Liver (tissue), 9 donors: ENCODE data around the gene ST3GAL3. TPM values are rescaled to one million over a fixed set of nuclear protein-coding genes. Genes with fewer than 3 reads are reported as not detected.

Experiments
- DNase-seq: peaks from one replicate; pipeline ENCODE4 v3.0.0-alpha.2; 2017; ENCODE audit warnings: low spot score
- H3K27ac ChIP-seq, 2 donors: one replicate each; pipeline ENCODE4 v1.7.0; 2013; ENCODE audit warnings: inconsistent platforms in 2 of 2, low read length in 2 of 2, control low read depth in 1 of 2, low read depth in 1 of 2, mild to moderate bottlenecking in 1 of 2
- H3K27me3 ChIP-seq, 4 donors: one replicate each; pipeline versions ENCODE4 v1.6.1 to v1.7.0; 2013; ENCODE audit warnings: low read length in 3 of 4, inconsistent platforms in 1 of 4, mild to moderate bottlenecking in 1 of 4, moderate library complexity in 1 of 4; ENCODE audit not compliant: control insufficient read depth in 4 of 4, insufficient read depth in 4 of 4
- H3K36me3 ChIP-seq, 4 donors: one replicate each; pipeline versions ENCODE4 v1.6.1 to v1.7.0; 2013; ENCODE audit warnings: low read length in 3 of 4, mild to moderate bottlenecking in 3 of 4, low read depth in 1 of 4, moderate library complexity in 1 of 4; ENCODE audit not compliant: control insufficient read depth in 4 of 4, insufficient read depth in 3 of 4
- H3K4me1 ChIP-seq, 4 donors: one replicate each; pipeline versions ENCODE4 v1.6.1 to v1.7.0; 2013; ENCODE audit warnings: low read length in 3 of 4, mild to moderate bottlenecking in 3 of 4, moderate library complexity in 1 of 4; ENCODE audit not compliant: control insufficient read depth in 4 of 4, insufficient read depth in 4 of 4
- H3K4me3 ChIP-seq, 3 donors: one replicate each; pipeline versions ENCODE4 v1.6.1 to v1.7.0; 2013; ENCODE audit warnings: low read length in 3 of 3, control low read depth in 1 of 3, low read depth in 1 of 3, mild to moderate bottlenecking in 1 of 3
- H3K9ac ChIP-seq, 2 donors: one replicate each; pipeline ENCODE4 v1.7.0; 2013; ENCODE audit warnings: low read length in 2 of 2, mild to moderate bottlenecking in 2 of 2, moderate library complexity in 2 of 2, control low read depth in 1 of 2, low read depth in 1 of 2
- H3K9me3 ChIP-seq, 4 donors: one replicate each; pipeline versions ENCODE4 v1.6.1 to v1.7.0; 2013; ENCODE audit warnings: low read length in 3 of 4; ENCODE audit not compliant: control insufficient read depth in 4 of 4
- EGR1 ChIP-seq, 2 donors: IDR thresholded peaks; 2 replicates each; pipeline ENCODE4 v1.6.1; 2016 to 2018; ENCODE audit warnings: antibody characterized with exemption in 2 of 2, low read depth in 2 of 2
- FOXA1 ChIP-seq: IDR thresholded peaks from 2 replicates; pipeline ENCODE4 v1.6.1; 2016; ENCODE audit warnings: antibody characterized with exemption
- FOXA2 ChIP-seq: IDR thresholded peaks from 2 replicates; pipeline ENCODE4 v1.6.1; 2016; ENCODE audit warnings: antibody characterized with exemption
- GABPA ChIP-seq, 2 donors: IDR thresholded peaks in 1 of 2; conservative IDR thresholded peaks in 1 of 2; 2 replicates each; pipeline ENCODE4 v1.6.1; 2016; ENCODE audit warnings: antibody characterized with exemption in 2 of 2, mild to moderate bottlenecking in 1 of 2, moderate library complexity in 1 of 2
- HNF4A ChIP-seq, 2 donors: conservative IDR thresholded peaks; 2 replicates each; pipeline ENCODE4 v1.6.1; 2016; ENCODE audit warnings: antibody characterized with exemption in 2 of 2, mild to moderate bottlenecking in 2 of 2
- HNF4G ChIP-seq: IDR thresholded peaks from 2 replicates; pipeline ENCODE4 v1.6.1; 2016; ENCODE audit warnings: antibody characterized with exemption
- JUND ChIP-seq, 2 donors: IDR thresholded peaks; 2 replicates each; pipeline ENCODE4 v1.6.1; 2016; ENCODE audit warnings: antibody characterized with exemption in 2 of 2
- NR2F2 ChIP-seq: IDR thresholded peaks from 2 replicates; pipeline ENCODE4 v1.6.1; 2016; ENCODE audit warnings: antibody characterized with exemption
- RAD21 ChIP-seq, 2 donors: IDR thresholded peaks; 2 replicates each; pipeline ENCODE4 v1.6.1; 2016; ENCODE audit warnings: antibody characterized with exemption in 2 of 2, mild to moderate bottlenecking in 2 of 2
- RXRA ChIP-seq, 2 donors: IDR thresholded peaks; 2 replicates each; pipeline ENCODE4 v1.6.1; 2017 to 2018; ENCODE audit warnings: antibody characterized with exemption in 2 of 2, mild to moderate bottlenecking in 1 of 2
- SP1 ChIP-seq: IDR thresholded peaks from 2 replicates; pipeline ENCODE4 v1.6.1; 2018; ENCODE audit warnings: antibody characterized with exemption, mild to moderate bottlenecking
- TAF1 ChIP-seq: conservative IDR thresholded peaks from 2 replicates; pipeline ENCODE4 v1.6.1; 2016; ENCODE audit warnings: antibody characterized with exemption, mild to moderate bottlenecking
- YY1 ChIP-seq: IDR thresholded peaks from 2 replicates; pipeline ENCODE4 v1.6.1; 2016; ENCODE audit warnings: antibody characterized with exemption, mild to moderate bottlenecking
- WGBS: extraction: QIAGEN DNeasy Blood & Tissue Kit; methylation state at CpG from one replicate; pipeline ENCODE4 v1.1.7; 2013; 5-methylcytosine and 5-hydroxymethylcytosine counted together
- polyA plus RNA-seq, 2 donors: library from polyadenylated mRNA; stranded (reverse) in 1 of 2; unstranded in 1 of 2; fragments of 200-250 nt in 1 of 2; fragments of >200 nt in 1 of 2; fragmentation: Nextera tagmentation in 1 of 2; extraction: Ambion mirVana in 1 of 2; gene quantifications; one replicate each; pipeline versions ENCODE4 v1.2.1 to v1.2.3, GENCODE V29; 2013 to 2015
- total RNA-seq, 2 donors: library from RNA; depleted of rRNA; stranded (reverse); fragments of >200 nt; gene quantifications; one replicate each; pipeline ENCODE4 v1.2.3, GENCODE V29; 2014
- TF ChIP-seq, protein P1 (sequence below): IDR thresholded peaks from 2 replicates; pipeline ENCODE4 v1.6.1; 2016; ENCODE audit warnings: antibody characterized with exemption
- TF ChIP-seq, protein P2 (sequence below): fragments of 150-350 bp; IDR thresholded peaks from 2 replicates; pipeline ENCODE4 v1.5.1; 2017; ENCODE audit warnings: improper control_type of control experiment, low read depth, low read length; ENCODE audit not compliant: missing input control
- TF ChIP-seq, protein P3 (sequence below): IDR thresholded peaks from 2 replicates; pipeline ENCODE4 v1.6.1; 2016; ENCODE audit warnings: antibody characterized with exemption
- TF ChIP-seq, protein P4 (sequence below): IDR thresholded peaks from 2 replicates; pipeline ENCODE4 v1.6.1; 2016; ENCODE audit warnings: antibody characterized with exemption, mild to moderate bottlenecking
- TF ChIP-seq, protein P5 (sequence below): IDR thresholded peaks from 2 replicates; pipeline ENCODE4 v1.6.1; 2016; ENCODE audit warnings: antibody characterized with exemption
- donor health status: healthy.
- donor health status: healthy.
- donor health status: healthy.
- donor health status: healthy.
- donor health status: healthy.

Gene ST3GAL3
- total and polyA plus RNA-seq, 4 donors, result 4.9 to 11.4 (median 8.1) TPM

DNA sequence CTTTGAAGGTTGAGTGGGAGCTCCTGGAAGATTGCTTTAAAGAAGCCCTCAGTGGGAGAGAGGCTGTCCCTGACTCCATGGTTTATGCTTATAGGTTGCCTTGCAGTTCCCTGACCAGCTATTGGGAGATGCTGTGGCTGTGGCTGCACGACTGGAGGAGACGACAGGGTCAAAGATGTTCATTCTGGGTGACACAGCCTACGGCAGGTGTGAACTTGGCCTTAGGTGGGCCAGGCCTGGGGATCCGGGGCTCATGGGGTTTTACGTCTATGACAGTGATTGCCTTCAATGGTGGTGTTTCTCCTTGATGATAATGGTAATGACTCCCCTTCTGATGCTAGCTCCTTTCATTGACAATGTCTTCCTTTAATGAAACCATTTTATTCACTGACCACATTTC is 263.2 kb downstream of the ST3GAL3 start:
- WGBS, result 60% methylated on average over 5 of the region's 5 CpGs
- Histone ChIP-seq H3K36me3 (peaks cover 0 to 20% (median 5%) of the 10 kb centered on the region in 4 donors), H3K27ac (no peak overlapping the region), H3K9me3 (no peaks in the 10 kb centered on the region), H3K4me3 (peak overlapping the region; percentile 79 to 98 (median 89)), H3K9ac (peak overlapping the region; percentile 0 to 13), H3K27me3 (no peaks in the 10 kb centered on the region), H3K4me1 (peaks cover 3 to 29% (median 20%) of the 10 kb centered on the region in 4 donors)
- DNase-seq, result no peak
- TF ChIP-seq TAF1, result no peak
- TF ChIP-seq, protein P1, sequence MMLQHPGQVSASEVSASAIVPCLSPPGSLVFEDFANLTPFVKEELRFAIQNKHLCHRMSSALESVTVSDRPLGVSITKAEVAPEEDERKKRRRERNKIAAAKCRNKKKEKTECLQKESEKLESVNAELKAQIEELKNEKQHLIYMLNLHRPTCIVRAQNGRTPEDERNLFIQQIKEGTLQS, result no peak
- TF ChIP-seq, protein P2, sequence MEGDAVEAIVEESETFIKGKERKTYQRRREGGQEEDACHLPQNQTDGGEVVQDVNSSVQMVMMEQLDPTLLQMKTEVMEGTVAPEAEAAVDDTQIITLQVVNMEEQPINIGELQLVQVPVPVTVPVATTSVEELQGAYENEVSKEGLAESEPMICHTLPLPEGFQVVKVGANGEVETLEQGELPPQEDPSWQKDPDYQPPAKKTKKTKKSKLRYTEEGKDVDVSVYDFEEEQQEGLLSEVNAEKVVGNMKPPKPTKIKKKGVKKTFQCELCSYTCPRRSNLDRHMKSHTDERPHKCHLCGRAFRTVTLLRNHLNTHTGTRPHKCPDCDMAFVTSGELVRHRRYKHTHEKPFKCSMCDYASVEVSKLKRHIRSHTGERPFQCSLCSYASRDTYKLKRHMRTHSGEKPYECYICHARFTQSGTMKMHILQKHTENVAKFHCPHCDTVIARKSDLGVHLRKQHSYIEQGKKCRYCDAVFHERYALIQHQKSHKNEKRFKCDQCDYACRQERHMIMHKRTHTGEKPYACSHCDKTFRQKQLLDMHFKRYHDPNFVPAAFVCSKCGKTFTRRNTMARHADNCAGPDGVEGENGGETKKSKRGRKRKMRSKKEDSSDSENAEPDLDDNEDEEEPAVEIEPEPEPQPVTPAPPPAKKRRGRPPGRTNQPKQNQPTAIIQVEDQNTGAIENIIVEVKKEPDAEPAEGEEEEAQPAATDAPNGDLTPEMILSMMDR, result no peak

DNA sequence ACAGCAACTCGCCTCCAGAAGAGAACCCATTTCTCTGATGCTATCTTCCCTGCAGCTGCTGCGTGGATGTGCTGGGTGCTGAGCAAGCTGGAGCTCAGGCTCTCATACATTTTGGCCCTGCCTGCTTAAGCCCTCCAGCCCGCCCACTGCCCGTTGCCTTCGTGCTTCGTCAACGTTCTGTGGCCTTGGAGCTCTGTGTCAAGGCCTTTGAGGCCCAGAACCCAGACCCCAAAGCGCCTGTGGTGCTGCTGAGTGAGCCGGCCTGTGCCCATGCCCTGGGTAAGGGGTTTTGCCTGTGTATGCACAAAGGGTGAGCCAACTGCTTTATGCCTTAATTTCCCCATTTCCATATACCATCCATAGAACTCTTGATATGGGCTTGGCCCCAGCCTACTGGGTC is 263.6 kb downstream of the ST3GAL3 start:
- no peaks in the 10 kb centered on the region for H3K27me3 ChIP-seq
- H3K9ac ChIP-seq, result no peak overlapping the region
- peak overlapping the region in 2 of 3 donors; percentile 79 to 98 for H3K4me3 ChIP-seq

DNA sequence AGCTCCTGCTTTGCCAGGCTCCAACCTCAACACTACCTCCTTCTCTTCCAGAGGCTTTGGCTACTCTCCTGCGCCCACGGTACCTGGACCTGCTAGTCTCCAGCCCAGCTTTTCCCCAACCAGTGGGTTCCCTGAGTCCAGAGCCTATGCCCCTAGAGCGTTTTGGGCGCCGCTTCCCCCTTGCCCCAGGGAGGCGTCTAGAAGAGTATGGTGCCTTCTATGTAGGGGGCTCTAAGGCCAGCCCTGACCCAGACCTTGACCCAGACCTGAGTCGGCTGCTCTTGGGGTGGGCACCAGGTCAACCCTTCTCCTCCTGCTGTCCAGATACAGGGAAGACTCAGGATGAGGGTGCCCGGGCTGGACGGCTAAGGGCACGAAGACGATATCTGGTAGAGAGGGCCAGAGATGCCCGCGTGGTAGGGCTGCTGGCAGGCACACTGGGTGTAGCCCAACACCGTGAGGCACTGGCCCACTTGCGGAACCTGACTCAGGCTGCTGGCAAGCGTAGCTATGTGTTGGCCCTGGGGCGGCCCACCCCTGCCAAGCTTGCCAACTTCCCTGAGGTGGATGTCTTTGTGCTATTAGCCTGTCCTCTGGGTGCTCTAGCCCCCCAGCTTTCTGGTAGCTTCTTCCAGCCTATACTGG is 264.1 kb downstream of the ST3GAL3 start:
- peaks cover 3 to 38% (median 29%) of the 10 kb centered on the region in 4 donors for H3K4me1 ChIP-seq
- peaks cover 2 to 18% (median 5%) of the 10 kb centered on the region in 4 donors for H3K36me3 ChIP-seq
- H3K4me3 ChIP-seq, result no peak overlapping the region
- no peak overlapping the region for H3K9ac ChIP-seq
- H3K27ac ChIP-seq, result no peak overlapping the region
- 97% methylated on average over 17 of the region's 17 CpGs for WGBS
- H3K9me3 ChIP-seq, result no peaks in the 10 kb centered on the region
- no peaks in the 10 kb centered on the region for H3K27me3 ChIP-seq
- TF ChIP-seq NR2F2 (no peak), HNF4A (conservative IDR thresholded peaks at IDR 0.05) (no peak), TAF1 (no peak), SP1 (no peak), FOXA2 (no peak), HNF4G (no peak), JUND (IDR thresholded peaks at IDR 0.05) (no peak), YY1 (no peak)
- TF ChIP-seq, protein P3, sequence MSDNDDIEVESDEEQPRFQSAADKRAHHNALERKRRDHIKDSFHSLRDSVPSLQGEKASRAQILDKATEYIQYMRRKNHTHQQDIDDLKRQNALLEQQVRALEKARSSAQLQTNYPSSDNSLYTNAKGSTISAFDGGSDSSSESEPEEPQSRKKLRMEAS, result no peak
- TF ChIP-seq, protein P4, sequence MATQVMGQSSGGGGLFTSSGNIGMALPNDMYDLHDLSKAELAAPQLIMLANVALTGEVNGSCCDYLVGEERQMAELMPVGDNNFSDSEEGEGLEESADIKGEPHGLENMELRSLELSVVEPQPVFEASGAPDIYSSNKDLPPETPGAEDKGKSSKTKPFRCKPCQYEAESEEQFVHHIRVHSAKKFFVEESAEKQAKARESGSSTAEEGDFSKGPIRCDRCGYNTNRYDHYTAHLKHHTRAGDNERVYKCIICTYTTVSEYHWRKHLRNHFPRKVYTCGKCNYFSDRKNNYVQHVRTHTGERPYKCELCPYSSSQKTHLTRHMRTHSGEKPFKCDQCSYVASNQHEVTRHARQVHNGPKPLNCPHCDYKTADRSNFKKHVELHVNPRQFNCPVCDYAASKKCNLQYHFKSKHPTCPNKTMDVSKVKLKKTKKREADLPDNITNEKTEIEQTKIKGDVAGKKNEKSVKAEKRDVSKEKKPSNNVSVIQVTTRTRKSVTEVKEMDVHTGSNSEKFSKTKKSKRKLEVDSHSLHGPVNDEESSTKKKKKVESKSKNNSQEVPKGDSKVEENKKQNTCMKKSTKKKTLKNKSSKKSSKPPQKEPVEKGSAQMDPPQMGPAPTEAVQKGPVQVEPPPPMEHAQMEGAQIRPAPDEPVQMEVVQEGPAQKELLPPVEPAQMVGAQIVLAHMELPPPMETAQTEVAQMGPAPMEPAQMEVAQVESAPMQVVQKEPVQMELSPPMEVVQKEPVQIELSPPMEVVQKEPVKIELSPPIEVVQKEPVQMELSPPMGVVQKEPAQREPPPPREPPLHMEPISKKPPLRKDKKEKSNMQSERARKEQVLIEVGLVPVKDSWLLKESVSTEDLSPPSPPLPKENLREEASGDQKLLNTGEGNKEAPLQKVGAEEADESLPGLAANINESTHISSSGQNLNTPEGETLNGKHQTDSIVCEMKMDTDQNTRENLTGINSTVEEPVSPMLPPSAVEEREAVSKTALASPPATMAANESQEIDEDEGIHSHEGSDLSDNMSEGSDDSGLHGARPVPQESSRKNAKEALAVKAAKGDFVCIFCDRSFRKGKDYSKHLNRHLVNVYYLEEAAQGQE, result no peak
- TF ChIP-seq, protein P2, result no peak
- TF ChIP-seq, protein P5, sequence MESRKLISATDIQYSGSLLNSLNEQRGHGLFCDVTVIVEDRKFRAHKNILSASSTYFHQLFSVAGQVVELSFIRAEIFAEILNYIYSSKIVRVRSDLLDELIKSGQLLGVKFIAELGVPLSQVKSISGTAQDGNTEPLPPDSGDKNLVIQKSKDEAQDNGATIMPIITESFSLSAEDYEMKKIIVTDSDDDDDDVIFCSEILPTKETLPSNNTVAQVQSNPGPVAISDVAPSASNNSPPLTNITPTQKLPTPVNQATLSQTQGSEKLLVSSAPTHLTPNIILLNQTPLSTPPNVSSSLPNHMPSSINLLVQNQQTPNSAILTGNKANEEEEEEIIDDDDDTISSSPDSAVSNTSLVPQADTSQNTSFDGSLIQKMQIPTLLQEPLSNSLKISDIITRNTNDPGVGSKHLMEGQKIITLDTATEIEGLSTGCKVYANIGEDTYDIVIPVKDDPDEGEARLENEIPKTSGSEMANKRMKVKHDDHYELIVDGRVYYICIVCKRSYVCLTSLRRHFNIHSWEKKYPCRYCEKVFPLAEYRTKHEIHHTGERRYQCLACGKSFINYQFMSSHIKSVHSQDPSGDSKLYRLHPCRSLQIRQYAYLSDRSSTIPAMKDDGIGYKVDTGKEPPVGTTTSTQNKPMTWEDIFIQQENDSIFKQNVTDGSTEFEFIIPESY, result no peak
- TF ChIP-seq, protein P1, result no peak
- no peak for DNase-seq

More for the DNA sequence above, 263.6 kb downstream of the ST3GAL3 start:
- Histone ChIP-seq H3K9me3 (no peaks in the 10 kb centered on the region), H3K36me3 (peaks cover 0 to 18% (median 5%) of the 10 kb centered on the region in 4 donors), H3K4me1 (peaks cover 3 to 33% (median 23%) of the 10 kb centered on the region in 4 donors), H3K27ac (no peak overlapping the region)
- 93% methylated on average over 9 of the region's 9 CpGs for WGBS
- TF ChIP-seq RXRA (IDR thresholded peaks at IDR 0.05) (no peak), HNF4A (conservative IDR thresholded peaks at IDR 0.05) (no peak), RAD21 (IDR thresholded peaks at IDR 0.05) (no peak), GABPA (IDR thresholded peaks at IDR 0.05 in 1 of 2, conservative IDR thresholded peaks at IDR 0.05 in 1 of 2) (no peak), SP1 (no peak), FOXA1 (no peak), NR2F2 (no peak), JUND (IDR thresholded peaks at IDR 0.05) (no peak), HNF4G (no peak), FOXA2 (no peak), YY1 (no peak), EGR1 (IDR thresholded peaks at IDR 0.05; ENCODE audit: low read depth in 2 of 2) (no peak)
- no peak for DNase-seq
